Measurements from ENCODE around the gene HDAC11. TPM values are rescaled to one million over a fixed set of nuclear protein-coding genes. Genes with fewer than 3 reads are reported as not detected.
"Not testable (repeated sequence)": the region's sequence is repeated elsewhere in the genome, so short reads cannot be mapped to it uniquely, and the experiment has no call there.

The HDAC11 gene, protein sequence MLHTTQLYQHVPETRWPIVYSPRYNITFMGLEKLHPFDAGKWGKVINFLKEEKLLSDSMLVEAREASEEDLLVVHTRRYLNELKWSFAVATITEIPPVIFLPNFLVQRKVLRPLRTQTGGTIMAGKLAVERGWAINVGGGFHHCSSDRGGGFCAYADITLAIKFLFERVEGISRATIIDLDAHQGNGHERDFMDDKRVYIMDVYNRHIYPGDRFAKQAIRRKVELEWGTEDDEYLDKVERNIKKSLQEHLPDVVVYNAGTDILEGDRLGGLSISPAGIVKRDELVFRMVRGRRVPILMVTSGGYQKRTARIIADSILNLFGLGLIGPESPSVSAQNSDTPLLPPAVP
- 10 to 100 TPM; 14.0 to 22.0 TPM for total RNA-seq
- 10 to 100 TPM; 17.8 to 21.7 (median 20.8) TPM for polyA plus RNA-seq (ENCODE audit: insufficient read length in 6 of 6)
- long read RNA-seq, donor 1, transcript HDAC11-201 (10 exons, 2,960 nt), result major isoform, 5 of 6 reads
- long read RNA-seq, donor 1, partial matches to known transcripts, result 0 of 6 reads
- long read RNA-seq, donor 1, other reads (novel, unspliced or antisense), result 0 of 6 reads
- long read RNA-seq, donor 2, partial matches to known transcripts, result 0 of 2 reads
- long read RNA-seq, donor 2, other reads (novel, unspliced or antisense), result 0 of 2 reads
- long read RNA-seq, donor 3, transcript HDAC11-201 (10 exons, 2,960 nt), result major isoform, 5 of 6 reads
- long read RNA-seq, donor 3, partial matches to known transcripts, result 0 of 6 reads
- long read RNA-seq, donor 3, other reads (novel, unspliced or antisense), result 0 of 6 reads
- long read RNA-seq, donor 4, transcript HDAC11-201 (10 exons, 2,960 nt), result major isoform, 10 of 17 reads
- long read RNA-seq, donor 4, partial matches to known transcripts, result 0 of 17 reads
- long read RNA-seq, donor 4, other reads (novel, unspliced or antisense), result 5 of 17 reads
- long read RNA-seq, donor 5, partial matches to known transcripts, result 15 of 18 reads
- long read RNA-seq, donor 5, other reads (novel, unspliced or antisense), result 0 of 18 reads
- long read RNA-seq, donor 6, transcript HDAC11-201 (10 exons, 2,960 nt), result major isoform, 8 of 8 reads
- long read RNA-seq, donor 6, partial matches to known transcripts, result 0 of 8 reads
- long read RNA-seq, donor 6, other reads (novel, unspliced or antisense), result 0 of 8 reads
- long read RNA-seq, donor 7, partial matches to known transcripts, result 0 of 1 reads
- long read RNA-seq, donor 7, other reads (novel, unspliced or antisense), result 0 of 1 reads
- long read RNA-seq, donor 8, partial matches to known transcripts, result 0 of 3 reads
- long read RNA-seq, donor 8, other reads (novel, unspliced or antisense), result 0 of 3 reads
- long read RNA-seq, donor 9, result 0 reads
- long read RNA-seq, donor 10, partial matches to known transcripts, result 0 of 4 reads
- long read RNA-seq, donor 10, other reads (novel, unspliced or antisense), result 2 of 4 reads
- long read RNA-seq, donor 11, partial matches to known transcripts, result 0 of 3 reads
- long read RNA-seq, donor 11, other reads (novel, unspliced or antisense), result 0 of 3 reads
- long read RNA-seq, donor 12, partial matches to known transcripts, result 0 of 3 reads
- long read RNA-seq, donor 12, other reads (novel, unspliced or antisense), result 0 of 3 reads

DNA sequence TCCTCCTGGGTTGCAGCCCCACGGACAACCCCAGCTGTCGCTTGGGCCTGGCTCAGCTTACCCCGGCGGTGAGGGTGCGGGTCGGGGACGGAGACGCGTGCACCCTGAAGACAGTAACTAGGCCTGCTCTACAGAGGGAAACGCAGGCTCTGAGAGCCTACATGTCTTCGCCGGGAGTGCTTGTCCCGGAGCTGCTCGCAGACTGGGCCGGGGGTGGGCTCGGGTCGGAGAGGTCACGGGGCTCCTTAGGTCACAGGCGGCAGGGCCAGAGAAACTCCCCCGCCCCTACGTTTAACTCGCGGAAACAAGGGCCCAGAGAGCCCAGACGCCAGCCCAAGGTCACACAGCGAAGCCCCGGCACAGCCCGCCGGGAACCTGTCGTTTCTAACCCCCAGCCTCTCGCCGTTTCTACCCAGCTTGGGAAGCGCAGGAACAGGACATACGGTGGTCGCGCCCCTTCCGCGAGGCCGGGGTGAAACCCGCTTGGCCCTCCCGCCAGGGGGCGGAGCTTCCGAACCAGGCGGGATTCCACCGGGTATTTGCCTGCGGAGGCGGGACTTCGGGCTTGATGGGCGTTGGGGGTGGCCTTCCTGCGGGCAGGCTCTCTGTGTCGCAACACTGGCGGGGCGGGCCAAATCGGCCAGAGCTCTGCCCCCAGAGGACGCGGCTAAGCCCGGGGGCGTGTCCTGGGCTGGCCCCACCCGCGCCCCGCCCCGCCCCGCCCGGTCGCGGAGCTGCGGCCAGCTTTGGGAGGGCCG, at the start of gene HDAC11:
HDAC11 (plus strand) TSS at position 725 of the 758 bp plus-strand sequence. CDS start 42 bp downstream, outside the sequence.
- peak; percentile 97 for ATAC-seq
- intact Hi-C loops (cut with DNase I), result no loop called here

DNA sequence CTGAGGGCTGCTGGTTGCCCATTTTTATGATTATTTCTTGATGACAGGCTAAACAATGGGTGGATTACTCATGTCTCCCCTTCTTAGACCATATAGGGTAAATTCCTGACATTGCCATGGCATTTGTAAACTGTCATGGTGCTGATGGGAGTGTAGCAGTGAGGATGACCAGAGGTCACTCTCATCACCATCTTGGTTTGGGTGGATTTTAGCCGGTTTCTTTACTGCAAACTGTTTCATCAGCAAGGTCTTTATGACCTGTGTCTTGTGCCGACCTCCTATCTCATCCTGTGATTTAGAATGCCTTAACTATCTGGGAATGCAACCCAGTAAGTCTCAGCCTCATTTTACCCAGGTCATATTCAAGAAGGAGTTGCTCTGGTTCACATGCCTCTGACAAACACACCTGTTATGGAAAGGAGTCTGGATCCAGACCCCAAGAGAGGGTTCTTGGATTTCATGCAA, 49.7 kb upstream of the HDAC11 start:
- H3K27ac ChIP-seq; DNase-seq; H3K27me3 ChIP-seq; H3K4me1 ChIP-seq; ATAC-seq; H3K36me3 ChIP-seq; H3K4me3 ChIP-seq; intact Hi-C loops (cut with DNase I); H3K9me3 ChIP-seq: not testable (repeated sequence)

More for the DNA sequence above, at the start of gene HDAC11:
- no peaks in the 10 kb centered on the region for H3K36me3 ChIP-seq
- peak; percentile 97 to 100 (median 100) for DNase-seq
- peak within 1 kb of the TSS; percentile 80 to 87 for H3K27ac ChIP-seq
- H3K4me1 ChIP-seq, result peaks cover 8 to 24% of the 10 kb centered on the region in 2 donors
- TF ChIP-seq, protein P1, sequence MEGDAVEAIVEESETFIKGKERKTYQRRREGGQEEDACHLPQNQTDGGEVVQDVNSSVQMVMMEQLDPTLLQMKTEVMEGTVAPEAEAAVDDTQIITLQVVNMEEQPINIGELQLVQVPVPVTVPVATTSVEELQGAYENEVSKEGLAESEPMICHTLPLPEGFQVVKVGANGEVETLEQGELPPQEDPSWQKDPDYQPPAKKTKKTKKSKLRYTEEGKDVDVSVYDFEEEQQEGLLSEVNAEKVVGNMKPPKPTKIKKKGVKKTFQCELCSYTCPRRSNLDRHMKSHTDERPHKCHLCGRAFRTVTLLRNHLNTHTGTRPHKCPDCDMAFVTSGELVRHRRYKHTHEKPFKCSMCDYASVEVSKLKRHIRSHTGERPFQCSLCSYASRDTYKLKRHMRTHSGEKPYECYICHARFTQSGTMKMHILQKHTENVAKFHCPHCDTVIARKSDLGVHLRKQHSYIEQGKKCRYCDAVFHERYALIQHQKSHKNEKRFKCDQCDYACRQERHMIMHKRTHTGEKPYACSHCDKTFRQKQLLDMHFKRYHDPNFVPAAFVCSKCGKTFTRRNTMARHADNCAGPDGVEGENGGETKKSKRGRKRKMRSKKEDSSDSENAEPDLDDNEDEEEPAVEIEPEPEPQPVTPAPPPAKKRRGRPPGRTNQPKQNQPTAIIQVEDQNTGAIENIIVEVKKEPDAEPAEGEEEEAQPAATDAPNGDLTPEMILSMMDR (IDR thresholded peaks at IDR 0.05), result peak; percentile 10 to 32
- peaks cover 0 to 2% of the 10 kb centered on the region in 2 donors for H3K27me3 ChIP-seq
- peak within 1 kb of the TSS; percentile 60 to 85 for H3K4me3 ChIP-seq
- H3K9me3 ChIP-seq, result no peaks in the 10 kb centered on the region

DNA sequence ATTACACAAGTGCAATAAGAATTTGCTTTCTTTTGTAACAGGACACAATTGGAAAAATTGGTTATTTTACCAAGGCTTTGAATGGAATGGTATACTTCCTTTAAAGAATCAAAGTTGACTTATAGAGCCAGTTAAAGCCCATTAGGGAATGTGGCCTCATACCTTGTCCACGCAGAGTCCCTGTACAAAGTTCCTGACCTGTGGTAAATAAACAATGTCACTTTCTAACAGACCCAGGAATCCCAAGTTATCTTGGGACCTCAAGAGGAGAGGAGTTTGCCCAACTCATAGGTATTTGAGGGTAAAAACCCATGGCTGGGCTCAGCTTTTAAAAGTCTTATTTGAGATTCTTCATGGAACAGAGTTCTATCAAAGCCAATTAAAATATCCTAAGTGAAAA, 48.0 kb upstream of the HDAC11 start:
- Histone ChIP-seq H3K36me3 (no peaks in the 10 kb centered on the region), H3K9me3 (no peaks in the 10 kb centered on the region), H3K27ac (no peak overlapping the region), H3K27me3 (peaks cover 0 to 6% of the 10 kb centered on the region in 2 donors), H3K4me1 (no peaks in the 10 kb centered on the region), H3K4me3 (no peak overlapping the region)
- TF ChIP-seq, protein P1 (IDR thresholded peaks at IDR 0.05), result no peak
- DNase-seq (no peak), ATAC-seq (no peak)
- intact Hi-C loops (cut with DNase I), result no loop called here

DNA sequence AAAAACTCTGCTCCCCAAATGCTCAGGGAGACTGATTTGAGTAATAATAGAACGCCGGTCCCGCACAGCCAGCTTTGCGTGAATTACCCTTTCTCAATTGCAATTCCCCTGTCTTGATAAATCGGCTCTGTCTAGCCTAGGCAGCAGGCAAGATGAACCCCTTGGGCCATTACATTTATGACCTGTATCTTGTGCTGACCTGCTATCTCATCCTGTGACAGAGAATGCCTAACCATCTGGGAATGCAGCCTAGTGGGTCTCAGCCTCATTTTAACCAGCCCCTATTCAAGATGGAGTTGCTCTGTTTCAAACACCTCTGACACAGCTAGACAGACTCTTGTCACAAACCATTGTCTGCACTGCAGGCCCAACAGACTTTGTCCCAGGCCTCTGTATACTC, 46.2 kb upstream of the HDAC11 start:
- H3K4me1 ChIP-seq, result no peaks in the 10 kb centered on the region
- intact Hi-C loops (cut with DNase I), result no loop called here
- H3K36me3 ChIP-seq, result no peaks in the 10 kb centered on the region
- no peak overlapping the region for H3K27ac ChIP-seq
- no peak overlapping the region for H3K4me3 ChIP-seq
- ATAC-seq (no peak), DNase-seq (no peak)
- H3K27me3 ChIP-seq, result peaks cover 0 to 6% of the 10 kb centered on the region in 2 donors
- TF ChIP-seq, protein P1 (IDR thresholded peaks at IDR 0.05), result no peak
- H3K9me3 ChIP-seq, result no peaks in the 10 kb centered on the region

DNA sequence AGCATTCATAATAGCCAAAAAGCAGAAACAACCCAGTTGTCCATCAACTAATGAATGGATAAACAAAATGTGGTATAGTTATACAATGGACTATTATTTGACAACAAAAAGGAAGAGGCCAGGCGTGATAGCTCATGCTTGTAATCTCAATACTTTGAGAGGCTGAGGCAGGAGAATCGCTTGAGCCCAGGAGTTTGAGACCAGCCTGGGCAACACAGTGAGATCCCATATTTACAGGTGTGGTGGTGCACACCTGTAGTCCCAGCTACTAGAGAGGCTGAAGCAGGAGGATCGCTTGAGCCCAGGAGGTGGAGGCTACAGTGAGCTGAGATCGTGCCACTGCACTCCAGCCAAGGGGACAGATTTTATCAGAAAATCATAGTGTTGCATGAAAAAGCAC, 43.9 kb upstream of the HDAC11 start:
- H3K27me3 ChIP-seq; ATAC-seq; H3K4me3 ChIP-seq; H3K4me1 ChIP-seq; H3K36me3 ChIP-seq; DNase-seq; H3K27ac ChIP-seq; intact Hi-C loops (cut with DNase I); H3K9me3 ChIP-seq: not testable (repeated sequence)
